Prostate gland (tissue), 2 donors: ENCODE results near the gene KRTAP29-1.

Experiments
- CTCF ChIP-seq, 4 experiments: fragments of 200-600 bp in 2 of 4; fragments of 450-650 bp in 2 of 4; sonication (generic) in 2 of 4; IDR thresholded peaks; 1 replicate in 3 of 4; 2 replicates in 1 of 4; pipeline ENCODE4 v1.5.1; 2016 to 2019; ENCODE audit warnings: antibody characterized with exemption in 4 of 4, mild to moderate bottlenecking in 2 of 4, moderate library complexity in 2 of 4
- POLR2A ChIP-seq: fragments of 450-650 bp; IDR thresholded peaks from one replicate; pipeline ENCODE4 v1.6.1; 2016; ENCODE audit warnings: antibody characterized with exemption, mild to moderate bottlenecking
- POLR2AphosphoS5 ChIP-seq: sonication (generic); formaldehyde crosslinking; IDR thresholded peaks from one replicate; pipeline ENCODE4 v1.6.1; 2017; ENCODE audit warnings: antibody characterized with exemption

DNA sequence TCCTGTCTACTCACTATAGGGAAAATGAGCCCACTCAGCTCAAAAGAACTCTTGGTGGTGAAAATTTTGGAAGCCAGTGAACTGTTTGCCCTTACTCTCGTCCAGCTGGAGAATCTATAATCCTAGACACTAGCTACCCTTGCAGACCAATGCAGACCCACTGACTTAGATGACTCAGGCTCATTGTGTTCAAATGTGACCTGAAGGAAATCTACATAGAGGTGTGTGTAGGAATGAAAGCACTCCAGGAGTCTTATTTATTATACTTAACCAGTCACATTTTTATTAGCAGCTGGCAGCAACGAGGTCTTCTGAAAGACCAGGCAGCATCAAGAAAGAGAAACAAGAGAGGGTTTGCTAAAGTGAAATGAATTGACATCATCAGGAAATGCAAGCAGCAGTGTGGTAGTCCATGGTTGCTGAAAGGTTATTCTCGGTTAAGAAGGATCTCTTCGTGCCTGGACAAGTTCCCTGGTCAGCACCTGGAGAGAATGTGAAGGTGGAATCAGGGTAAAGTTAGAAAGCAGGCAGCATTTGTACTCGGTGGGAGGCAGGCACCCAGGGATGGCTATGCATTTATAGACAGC is 1.4 kb downstream of the KRTAP29-1 start:
- TF ChIP-seq CTCF (IDR thresholded peaks at IDR 0.05) = no peak
- peak; percentile 69 for TF ChIP-seq POLR2AphosphoS5
- no peak for TF ChIP-seq POLR2A
